Keratinocyte (primary cell): ENCODE data around the gene DLL1.

Source experiments
- CTCF ChIP-seq, 3 experiments: IDR thresholded peaks in 1 of 3; conservative IDR thresholded peaks in 1 of 3; optimal IDR thresholded peaks in 1 of 3; 2 replicates in 2 of 3; 3 replicates in 1 of 3; pipeline versions ENCODE3 to v1.5.1; 2011; ENCODE audit warnings: low read length in 3 of 3, mild to moderate bottlenecking in 3 of 3, moderate library complexity in 2 of 3, control low read depth in 1 of 3, inconsistent platforms in 1 of 3; ENCODE audit not compliant: insufficient read depth in 2 of 3; ENCODE audit errors: extremely low read depth in 1 of 3
- EZH2 ChIP-seq: IDR thresholded peaks from one replicate; pipeline ENCODE4 v1.6.1; 2012; ENCODE audit warnings: inconsistent platforms, mild to moderate bottlenecking, low read length, moderate library complexity

- TF ChIP-seq CTCF (optimal IDR thresholded peaks at IDR 0.05 in 1 of 3, IDR thresholded peaks at IDR 0.05 in 1 of 3, conservative IDR thresholded peaks at IDR 0.05 in 1 of 3; ENCODE audit: extremely low read depth in 1 of 3, insufficient read depth in 2 of 3, low read length in 3 of 3): no peak
- TF ChIP-seq EZH2: no peak
Measured at GRCh38 chr6:170235391-170236125, 55.3 kb downstream of the DLL1 start.
